ENCODE data around the gene C5orf34.
"Not testable (repeated sequence)": the region's sequence is repeated elsewhere in the genome, so short reads cannot be mapped to it uniquely, and the experiment has no call there.

Gene C5orf34

DNA sequence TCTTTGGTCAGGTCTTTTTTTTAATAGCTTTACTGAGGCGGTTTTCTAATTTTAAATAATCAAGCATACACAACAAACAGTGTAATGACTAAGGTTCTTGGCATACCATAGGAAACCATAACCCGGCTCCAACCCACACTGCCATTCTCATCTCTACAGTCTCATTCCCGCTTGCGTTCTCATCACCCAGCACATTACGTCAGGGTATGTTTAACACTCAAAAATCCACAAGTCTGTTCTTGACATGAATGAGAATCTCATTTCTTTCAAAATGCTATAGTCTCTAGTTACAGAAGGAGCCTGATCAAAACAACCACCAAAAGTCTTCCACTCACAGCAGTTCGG is 505 bp downstream of the C5orf34 start:
- peak; percentile 47 for DNase-seq

DNA sequence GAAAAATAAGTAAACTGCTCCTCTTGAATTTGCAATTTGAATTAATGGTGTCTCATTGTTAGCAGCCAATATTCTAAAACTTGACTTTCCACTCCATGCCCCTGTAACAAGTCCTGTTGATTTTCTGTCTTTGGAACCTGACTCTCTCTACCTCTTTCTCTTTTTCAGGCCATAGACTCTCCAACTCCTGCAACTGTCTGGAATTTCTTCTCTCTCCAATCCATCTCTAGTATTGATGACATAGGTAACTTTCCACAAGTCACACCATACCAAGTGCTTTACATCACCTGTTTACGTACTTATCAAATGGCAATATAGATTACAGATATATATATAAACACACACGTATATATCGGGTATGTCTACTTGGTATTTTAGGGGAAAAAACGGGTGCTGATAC is 923 bp downstream of the C5orf34 start:
- DNase-seq: no peak

DNA sequence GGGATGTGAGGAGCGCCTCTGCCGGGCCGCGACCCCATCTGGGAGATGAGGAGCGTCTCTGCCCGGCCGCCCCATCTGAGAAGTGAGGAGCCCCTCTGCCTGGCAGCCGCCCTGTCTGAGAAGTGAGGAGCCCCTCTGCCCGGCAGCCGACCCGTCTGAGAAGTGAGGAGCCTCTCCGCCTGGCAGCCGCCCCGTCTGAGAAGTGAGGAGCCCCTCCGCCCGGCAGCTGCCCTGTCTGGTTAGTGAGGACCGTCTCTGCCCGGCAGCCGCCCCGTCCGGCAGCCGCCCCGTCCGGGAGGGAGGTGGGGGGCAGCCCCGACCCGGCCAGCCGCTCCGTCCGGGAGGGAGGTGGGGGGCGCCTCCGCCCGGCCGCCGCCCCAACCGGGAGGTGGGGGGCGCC is 3.9 kb downstream of the C5orf34 start:
- not testable (repeated sequence) for DNase-seq

DNA sequence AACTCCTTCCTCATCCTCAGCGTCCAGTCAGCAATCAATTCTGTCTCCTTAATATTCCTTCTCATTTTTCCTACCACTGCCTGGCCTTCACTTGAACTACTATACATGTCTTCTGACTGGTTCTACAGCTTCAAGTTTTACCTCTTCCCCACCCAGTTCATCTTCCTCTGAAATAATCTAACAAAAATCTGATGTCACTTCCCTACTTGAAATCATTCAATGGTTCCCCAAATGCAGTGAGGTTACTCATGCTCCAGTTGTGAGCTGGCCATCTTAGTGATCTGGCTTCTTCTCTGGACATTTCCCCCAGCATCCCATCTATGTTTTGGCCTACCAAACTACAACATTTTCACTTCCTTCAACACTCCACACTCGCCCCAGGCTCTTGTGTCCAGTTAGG is 16.4 kb downstream of the C5orf34 start:
- no peak for DNase-seq

DNA sequence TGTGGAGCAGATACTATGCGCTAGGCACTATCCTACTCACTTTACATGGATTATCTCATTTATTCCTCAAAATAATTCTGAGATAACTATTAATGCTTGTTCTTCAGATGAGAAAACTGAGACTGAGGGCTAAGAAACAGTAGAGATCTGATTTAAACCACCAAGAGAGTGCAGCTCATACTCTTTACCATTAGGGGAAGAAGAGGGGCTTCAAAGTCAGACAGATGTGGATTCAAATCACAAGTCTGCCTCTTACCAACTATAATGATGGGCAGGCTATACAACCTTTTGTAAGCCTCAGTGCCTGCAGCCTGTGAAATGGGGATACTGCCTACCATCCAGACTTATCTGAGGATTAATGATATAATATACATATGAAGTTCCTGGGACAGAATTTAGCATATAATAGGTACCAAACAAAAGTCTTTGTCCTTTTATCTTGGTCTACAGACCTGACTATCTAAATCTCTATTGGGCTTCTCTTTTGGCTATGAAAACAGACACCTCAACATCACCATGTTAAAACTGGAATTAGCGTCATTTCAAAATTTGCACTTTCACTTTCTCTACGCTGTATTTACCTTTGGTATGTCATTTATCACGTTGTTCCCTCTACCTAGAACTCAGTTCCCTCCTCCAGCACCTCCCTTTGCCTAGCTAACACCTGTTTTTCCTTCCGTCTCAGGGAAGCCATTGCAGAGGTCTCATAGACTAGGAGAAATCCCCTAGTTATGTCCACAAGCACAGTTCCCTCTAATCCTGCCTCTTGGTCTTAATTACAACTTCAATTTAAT is 17.4 kb downstream of the C5orf34 start:
- DNase-seq: no peak

DNA sequence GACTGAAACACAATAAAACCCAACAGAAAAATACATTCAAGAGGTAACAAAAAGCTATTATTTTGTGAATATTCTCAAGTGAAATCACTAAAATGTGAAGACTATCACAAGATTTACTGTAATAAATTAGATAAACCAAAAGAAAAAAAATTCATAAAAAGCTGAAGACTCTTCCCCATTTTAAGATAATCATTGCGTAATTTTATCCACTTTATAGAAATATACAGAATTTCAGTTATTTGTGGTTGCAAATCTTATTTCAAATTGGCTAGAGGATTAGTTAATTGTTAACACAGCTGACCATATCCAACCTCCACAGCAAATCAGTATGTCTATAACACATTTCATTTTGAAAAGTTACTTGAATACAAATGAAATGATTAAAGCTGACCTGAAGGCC is 23.6 kb downstream of the C5orf34 start:
- no peak for DNase-seq

DNA sequence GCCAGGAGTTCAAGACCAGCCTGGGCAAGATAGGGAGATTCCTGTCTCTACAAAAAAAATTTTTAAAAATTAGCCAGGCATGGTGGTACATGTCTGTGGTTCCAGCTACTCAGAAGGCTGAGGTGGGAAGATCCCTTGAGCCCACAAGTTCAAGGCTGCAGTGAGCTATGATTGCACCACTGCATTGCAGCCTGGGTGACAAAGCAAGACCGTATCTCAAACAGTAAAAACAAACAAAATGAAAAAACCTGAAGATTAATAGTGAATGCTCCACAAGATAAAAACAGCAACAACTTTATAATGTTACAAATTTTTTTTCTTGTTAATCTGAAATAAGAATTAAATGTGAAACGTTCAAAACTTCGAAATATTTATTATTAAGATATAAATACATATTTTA is 28.6 kb downstream of the C5orf34 start:
- DNase-seq: no peak

DNA sequence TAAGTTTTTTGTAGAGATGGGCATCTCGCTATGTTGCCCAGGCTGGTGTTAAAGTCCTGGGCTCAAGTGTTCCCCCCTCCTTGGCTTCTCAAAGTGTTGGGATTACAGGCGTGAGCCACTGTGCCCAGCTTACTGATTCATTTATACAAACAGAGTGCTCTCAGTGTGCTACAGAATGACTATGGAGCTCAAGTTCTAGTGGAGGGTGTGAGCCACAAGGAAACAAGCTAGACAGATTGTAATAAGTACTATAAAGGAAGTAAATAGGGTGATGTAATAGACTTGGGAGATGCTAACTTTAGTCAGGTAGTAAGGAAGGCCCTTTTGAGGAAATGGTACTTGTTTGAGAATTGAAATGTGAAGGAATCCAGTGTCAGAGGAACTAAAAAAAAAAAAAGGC is 29.5 kb downstream of the C5orf34 start:
- no peak for DNase-seq

DNA sequence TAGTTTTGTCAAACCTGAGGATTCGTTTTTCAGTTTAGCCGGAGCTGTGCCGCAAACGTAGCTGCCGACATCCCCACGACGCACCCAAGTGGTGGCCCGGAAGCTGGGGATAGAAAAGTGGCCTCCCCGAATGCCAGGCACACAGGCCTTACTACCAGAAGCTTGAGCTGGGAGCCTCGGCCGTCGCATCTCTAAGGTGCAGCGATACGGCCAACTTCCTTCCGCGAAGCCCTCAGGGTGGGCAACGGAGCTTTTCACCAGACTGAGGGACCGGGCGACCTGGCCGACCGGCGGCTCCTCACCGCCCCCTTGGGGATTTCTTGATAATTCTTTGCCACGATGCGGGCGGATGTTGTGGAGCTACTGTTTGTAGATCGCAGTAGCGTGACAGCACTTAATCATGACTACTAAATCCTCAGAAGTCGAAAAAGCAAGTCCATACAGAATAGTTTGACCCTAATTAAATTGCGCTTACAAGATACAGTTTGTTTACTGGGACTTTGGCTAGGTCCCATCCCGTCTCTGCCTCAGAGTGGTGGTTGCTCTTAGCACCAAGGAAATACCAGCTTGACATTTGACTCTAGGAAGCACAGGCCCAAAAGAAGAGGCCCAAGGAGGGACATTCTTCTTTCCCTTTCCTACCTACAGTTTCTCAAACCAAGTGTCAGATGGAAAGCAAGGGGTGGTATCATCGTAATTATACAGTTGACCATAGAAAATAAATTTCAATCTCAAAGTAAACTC is 30.7 kb downstream of the C5orf34 start:
- DNase-seq: peak; percentile 77

DNA sequence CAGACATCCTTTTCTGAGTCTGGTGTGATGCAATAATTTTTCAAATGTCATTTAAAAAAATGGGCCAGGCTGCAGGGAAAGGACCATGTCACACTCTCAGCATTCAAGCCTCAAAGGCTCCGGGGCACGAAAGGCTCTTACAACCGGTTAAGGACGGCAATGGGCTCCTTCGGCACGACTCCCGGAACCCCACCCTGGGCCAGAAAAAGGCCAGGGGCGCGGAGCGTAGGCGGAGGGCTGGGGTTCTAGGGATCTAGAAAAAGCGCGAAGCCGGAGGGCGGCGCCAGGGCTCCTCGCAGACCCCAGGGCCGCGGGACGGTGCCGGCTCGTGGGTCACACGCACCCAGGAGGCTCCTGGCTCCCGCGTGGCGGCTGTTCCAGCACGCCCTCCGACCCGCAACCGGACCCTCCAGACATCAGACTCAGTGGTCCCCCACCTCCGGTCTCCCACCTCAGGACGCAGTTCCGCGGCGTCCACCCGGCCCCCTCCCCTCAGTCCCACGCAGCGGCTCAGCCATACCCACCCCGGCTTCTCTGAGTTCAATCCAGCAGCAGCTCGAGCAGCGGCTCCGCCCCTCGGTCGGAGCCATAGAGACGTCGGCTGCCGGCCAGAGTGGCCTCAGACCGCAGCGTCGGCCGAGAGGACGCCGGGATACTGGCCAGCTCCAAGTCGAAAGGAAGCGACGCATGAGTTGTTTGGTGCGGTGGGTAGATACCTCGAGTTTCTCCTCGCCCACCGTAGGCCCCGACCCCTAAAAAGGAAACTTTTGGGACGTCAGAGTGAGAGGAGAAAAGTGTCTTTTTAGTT is 31.4 kb downstream of the C5orf34 start, which contains the start of gene TMEM267:
TSS of gene TMEM267 (minus strand) at position 568 of the 808 bp plus-strand sequence. CDS start 29,896 bp downstream, outside the sequence.
- DNase-seq: peak; percentile 94

DNA sequence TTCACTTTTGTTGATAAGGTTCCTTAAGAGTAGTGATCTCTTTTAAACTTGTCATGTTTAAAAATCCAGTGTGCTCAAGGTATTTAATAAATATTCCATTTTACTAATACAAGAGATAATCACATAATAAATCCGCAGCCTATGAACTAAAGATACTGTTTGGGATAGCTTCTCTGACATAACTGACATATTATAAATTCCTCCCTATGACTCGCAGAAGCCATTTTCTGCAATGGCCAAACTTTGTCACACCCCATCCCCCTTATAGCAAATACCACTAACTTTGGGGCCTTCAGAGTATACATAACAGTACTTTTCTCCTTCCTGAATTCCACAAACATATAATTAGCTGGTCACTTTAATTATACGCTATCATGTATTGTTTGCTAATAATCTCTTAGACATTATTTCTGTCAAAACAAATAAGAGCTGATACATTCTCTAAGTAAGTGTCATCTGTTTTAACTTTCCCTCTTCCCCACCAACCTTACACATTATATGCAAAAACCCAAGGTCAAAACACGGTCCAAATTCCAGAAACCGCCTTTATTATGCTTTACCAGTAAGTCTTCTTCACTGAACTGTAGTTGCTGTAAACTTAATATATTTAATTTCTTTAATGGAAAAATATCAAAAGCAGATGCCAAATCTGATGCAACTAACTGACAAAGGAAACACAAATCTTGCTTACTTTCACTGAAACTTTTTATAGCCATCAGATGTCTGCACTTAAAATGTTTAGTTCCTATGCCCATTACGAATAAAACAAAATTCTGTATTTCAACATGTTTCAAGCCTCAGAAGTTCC is 32.3 kb downstream of the C5orf34 start:
- no peak for DNase-seq

DNA sequence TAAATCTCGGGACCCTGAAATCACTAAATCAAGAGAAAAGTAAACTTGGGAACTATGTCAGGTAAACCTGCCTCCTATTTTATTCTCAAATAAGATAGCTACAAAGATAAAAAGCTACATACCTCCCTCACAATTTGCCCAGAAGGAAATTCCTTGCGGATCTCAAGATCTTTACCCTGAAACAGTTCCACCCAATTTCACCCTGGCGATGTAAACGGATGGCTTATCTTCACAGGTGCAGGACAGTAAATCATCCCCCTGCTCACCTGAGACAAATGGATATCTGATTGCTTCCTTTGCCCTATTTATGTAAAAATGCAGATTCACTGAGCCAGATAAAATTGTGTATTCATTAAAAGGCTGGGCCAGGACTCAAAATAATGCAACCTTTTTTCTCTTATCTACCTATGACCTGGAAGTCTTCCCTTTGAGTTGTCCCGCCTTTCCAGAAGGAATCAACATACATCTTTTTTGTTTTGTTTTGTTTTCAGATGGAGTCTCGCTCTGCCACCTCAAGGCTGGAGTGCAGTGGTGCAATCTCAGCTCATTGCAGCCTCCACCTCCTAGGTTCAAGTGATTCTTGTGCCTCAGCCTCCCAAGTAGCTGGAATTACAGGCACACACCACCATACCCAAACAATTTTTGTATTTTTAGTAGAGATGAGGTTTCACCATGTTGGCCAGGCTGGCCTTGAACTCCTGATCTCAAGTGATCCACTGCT is 45.1 kb downstream of the C5orf34 start:
- DNase-seq: no peak

DNA sequence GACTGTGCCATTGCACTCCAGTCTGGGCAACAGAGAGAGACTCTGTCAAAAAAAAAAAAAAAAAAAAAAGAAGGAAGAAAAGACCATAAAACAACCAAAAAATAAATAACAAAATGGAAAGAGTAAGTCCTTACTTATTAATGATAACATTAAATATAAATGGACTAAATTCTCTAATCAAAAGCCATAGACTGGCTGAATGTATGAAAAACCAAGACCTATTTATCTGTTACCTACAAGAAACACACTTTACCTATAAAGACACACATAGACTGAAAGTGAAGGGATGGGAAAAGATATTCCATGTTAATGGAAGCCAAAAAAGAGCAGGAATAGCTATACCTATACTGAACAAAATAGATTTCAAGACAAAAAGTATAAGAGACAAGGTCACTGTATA is 47.8 kb downstream of the C5orf34 start:
- no peak for DNase-seq

DNA sequence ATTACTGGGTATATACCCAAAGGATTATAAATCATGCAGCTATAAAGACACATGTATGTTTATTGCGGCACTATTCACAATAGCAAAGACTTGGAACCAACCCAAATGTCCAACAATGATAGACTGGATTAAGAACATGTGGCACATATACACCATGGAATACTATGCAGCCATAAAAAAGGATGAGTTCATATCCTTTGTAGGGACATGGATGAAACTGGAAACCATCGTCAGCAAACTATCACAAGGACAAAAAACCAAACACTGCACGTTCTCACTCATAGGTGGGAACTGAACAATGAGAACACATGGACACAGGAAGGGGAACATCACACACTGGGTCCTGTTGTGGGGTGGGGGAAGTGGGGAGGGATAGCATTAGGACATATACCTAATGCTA is 49.5 kb downstream of the C5orf34 start:
- DNase-seq: not testable (repeated sequence)

DNA sequence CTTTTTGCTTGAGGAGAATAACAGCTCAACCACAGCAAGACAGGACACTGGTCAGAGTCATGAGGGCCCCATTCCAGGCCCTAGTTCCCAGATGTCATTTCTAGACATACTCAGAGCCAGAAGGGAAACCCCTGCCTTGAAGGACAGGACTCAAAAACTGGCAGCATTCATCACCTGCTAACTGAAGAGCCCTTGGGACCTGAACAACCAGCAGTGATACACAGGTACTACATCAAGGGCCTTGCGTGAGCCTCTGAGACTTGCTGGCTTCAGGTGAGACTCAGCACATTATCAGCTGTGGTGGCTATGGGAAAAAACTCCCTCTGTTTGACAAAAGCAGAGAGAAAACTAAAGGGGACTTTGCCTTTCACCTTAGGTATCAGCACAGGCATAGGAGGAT is 53.9 kb downstream of the C5orf34 start:
- DNase-seq: no peak

DNA sequence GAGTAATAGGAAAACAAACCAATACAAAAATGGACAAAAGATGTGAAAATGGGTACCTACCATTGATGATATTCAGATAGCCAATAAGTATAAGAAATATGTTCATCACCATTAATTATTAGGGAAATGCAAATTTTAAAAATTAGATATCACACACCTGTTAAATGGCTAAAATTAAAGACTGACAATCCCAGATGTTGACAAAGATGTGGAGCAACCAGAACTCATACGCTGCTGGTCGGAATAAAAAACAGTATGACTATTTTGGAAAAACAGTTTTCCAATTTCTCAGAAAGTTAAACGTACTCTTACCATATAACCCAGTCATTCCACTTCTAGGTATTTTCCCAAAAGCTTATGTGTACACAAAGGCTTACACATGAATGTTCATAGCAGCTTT is 58.4 kb downstream of the C5orf34 start:
- DNase-seq: no peak

DNA sequence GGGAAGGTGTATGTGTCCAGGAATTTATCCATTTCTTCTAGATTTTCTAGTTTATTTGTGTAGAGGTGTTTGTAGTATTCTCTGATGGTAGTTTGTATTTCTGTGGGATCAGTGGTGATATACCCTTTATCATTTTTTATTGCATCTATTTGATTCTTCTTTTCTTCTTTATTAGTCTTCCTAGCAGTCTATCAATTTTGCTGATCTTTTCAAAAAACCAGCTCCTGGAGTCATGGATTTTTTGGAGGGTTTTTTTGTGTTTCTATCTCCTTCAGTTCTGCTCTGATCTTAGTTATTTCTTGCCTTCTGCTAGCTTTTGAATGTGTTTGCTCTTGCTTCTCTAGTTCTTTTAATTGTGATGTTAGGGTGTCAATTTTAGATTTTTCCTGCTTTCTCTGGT is 73.4 kb downstream of the C5orf34 start:
- not testable (repeated sequence) for DNase-seq

DNA sequence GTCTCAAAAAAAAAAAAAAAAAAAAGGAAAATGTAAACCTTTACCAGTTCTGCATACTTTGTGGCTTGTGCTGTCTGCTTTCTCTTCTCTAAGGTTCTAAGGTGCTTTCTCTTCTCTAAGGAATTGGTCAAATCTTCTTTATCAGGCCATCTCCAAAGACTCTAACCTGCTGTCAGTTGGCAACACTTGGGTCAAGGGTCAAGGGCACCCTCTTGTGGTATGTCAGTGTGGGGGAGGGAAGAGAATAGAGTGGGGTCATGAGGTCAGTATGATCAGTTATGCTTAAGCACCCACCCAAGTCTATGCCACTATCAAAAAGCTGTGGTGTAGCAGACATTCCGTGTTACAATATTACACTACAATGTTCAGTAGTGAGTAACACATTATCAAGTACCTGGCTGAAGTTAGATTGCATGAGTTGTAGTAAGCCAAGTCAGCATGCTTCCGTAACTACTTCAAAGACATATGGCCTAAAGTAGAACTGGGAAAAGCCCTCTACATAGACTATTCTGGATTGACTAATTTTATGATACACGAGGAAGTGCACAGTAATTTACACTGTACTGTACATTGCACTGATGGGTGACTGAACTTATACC is 77.8 kb downstream of the C5orf34 start:
- no peak for DNase-seq
